Common myeloid progenitor, CD34-positive (primary cell): ENCODE results near the gene BBOX1.
"Not testable (repeated sequence)": the region's sequence is repeated elsewhere in the genome, so short reads cannot be mapped to it uniquely, and the experiment has no call there.

Experiments used
- CTCF ChIA-PET: fragments of 350-600 bp; sonication (Branson Sonifier 250); formaldehyde crosslinking; loops from one replicate; lab custom pipeline; 2021; ENCODE audit warnings: antibody characterized with exemption; lab: Charles Lee
- POLR2A ChIA-PET: fragments of 350-600 bp; sonication (Branson Sonifier 250); formaldehyde crosslinking; loops from one replicate; lab custom pipeline; 2021; ENCODE audit warnings: antibody characterized with exemption; lab: Charles Lee
- DNase-seq, 3 donors: peaks; one replicate each; pipeline versions ENCODE4 v3.0.0 to v3.0.0-alpha.2; 2013
- H3K27ac ChIP-seq, 2 experiments: 1 replicate in 1 of 2; 2 replicates in 1 of 2; pipeline ENCODE4 v1.7.0; 2013; ENCODE audit warnings: inconsistent platforms in 2 of 2, low read length in 2 of 2, mild to moderate bottlenecking in 2 of 2, low read depth in 1 of 2, moderate library complexity in 1 of 2; ENCODE audit not compliant: severe bottlenecking in 2 of 2, insufficient read depth in 1 of 2, poor library complexity in 1 of 2
- H3K27me3 ChIP-seq, 5 experiments: replicated peaks in 2 of 5; 1 replicate in 3 of 5; 2 replicates in 2 of 5; pipeline versions ENCODE4 v1.6.1 to v1.7.0; 2013; ENCODE audit warnings: low read length in 4 of 5, mild to moderate bottlenecking in 2 of 5, moderate library complexity in 2 of 5, inconsistent platforms in 1 of 5; ENCODE audit not compliant: insufficient read depth in 5 of 5, control insufficient read depth in 4 of 5
- H3K36me3 ChIP-seq, 4 experiments: 1 replicate in 2 of 4; 2 replicates in 2 of 4; pipeline versions ENCODE4 v1.6.1 to v1.7.0; 2013; ENCODE audit warnings: low read length in 3 of 4, control low read depth in 1 of 4, mild to moderate bottlenecking in 1 of 4; ENCODE audit not compliant: control insufficient read depth in 4 of 4, insufficient read depth in 4 of 4
- H3K4me1 ChIP-seq, 4 experiments: 1 replicate in 3 of 4; 2 replicates in 1 of 4; pipeline versions ENCODE4 v1.6.1 to v1.7.1; 2013; ENCODE audit warnings: low read length in 3 of 4, mild to moderate bottlenecking in 3 of 4, control low read depth in 1 of 4, inconsistent platforms in 1 of 4, moderate library complexity in 1 of 4; ENCODE audit not compliant: control insufficient read depth in 4 of 4, insufficient read depth in 4 of 4; ENCODE audit errors: control extremely low read depth in 1 of 4
- H3K4me3 ChIP-seq, 7 experiments: 1 replicate in 4 of 7; 2 replicates in 3 of 7; pipeline versions ENCODE4 v1.5.1 to v1.7.0; 2013; ENCODE audit warnings: mild to moderate bottlenecking in 7 of 7, low read length in 6 of 7, moderate library complexity in 6 of 7, inconsistent platforms in 2 of 7, low read depth in 2 of 7, control low read depth in 1 of 7; ENCODE audit not compliant: insufficient read depth in 4 of 7, control insufficient read depth in 1 of 7; ENCODE audit errors: extremely low read depth in 1 of 7
- H3K9me3 ChIP-seq, 5 experiments: 1 replicate in 4 of 5; 2 replicates in 1 of 5; pipeline versions ENCODE4 v1.6.1 to v1.7.1; 2013; ENCODE audit warnings: low read length in 4 of 5, mild to moderate bottlenecking in 2 of 5, inconsistent platforms in 1 of 5, low read depth in 1 of 5, moderate library complexity in 1 of 5; ENCODE audit not compliant: control insufficient read depth in 4 of 5, insufficient read depth in 2 of 5; ENCODE audit errors: control extremely low read depth in 1 of 5
- WGBS: methylation state at CpG from one replicate; pipeline ENCODE4 v1.1.5; 2013; ENCODE audit not compliant: insufficient coverage; 5-methylcytosine and 5-hydroxymethylcytosine counted together

Gene BBOX1

GRCh38 chr11:27001136-27001730 is 39.4 kb upstream of the BBOX1 start:
- WGBS = 92% methylated on average over 2 of the region's 4 CpGs
- H3K9me3 ChIP-seq, CTCF ChIA-PET, H3K36me3 ChIP-seq, POLR2A ChIA-PET, H3K27ac ChIP-seq, H3K4me1 ChIP-seq, DNase-seq, H3K4me3 ChIP-seq, H3K27me3 ChIP-seq: not testable (repeated sequence)

GRCh38 chr11:27002431-27002830 is 38.2 kb upstream of the BBOX1 start:
- Histone ChIP-seq H3K36me3 (no peaks in the 10 kb centered on the region), H3K9me3 (no peaks in the 10 kb centered on the region), H3K4me3 (no peak overlapping the region), H3K27ac (no peak overlapping the region), H3K27me3 (no peaks in the 10 kb centered on the region), H3K4me1 (no peaks in the 10 kb centered on the region)
- ChIA-PET CTCF (no interaction called here), POLR2A (no interaction called here)
- no peak for DNase-seq
- WGBS = 100% methylated on average over 1 of the region's 3 CpGs

DNA sequence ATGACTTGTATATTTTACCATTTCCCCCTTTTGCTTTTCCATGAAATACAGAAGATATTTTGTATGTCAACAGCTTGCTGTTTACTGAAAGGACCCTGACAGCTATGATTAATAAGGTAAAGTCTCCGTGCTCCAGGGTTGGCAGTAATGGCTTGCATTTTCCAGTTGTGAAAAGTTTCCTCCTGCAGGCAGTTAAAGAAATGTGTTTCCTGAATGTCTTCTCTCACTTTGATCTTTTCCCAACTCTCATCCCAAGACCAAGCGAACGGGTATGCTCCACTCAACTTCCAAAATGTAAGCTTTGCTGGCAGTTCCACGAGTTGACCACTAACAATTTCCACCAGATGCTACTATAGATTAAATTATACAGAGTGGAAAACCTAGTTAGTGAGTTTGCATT is 37.8 kb upstream of the BBOX1 start:
- no peaks in the 10 kb centered on the region for H3K4me1 ChIP-seq
- POLR2A ChIA-PET = no interaction called here
- no peak overlapping the region for H3K27ac ChIP-seq
- no peak for DNase-seq
- WGBS = 71% methylated on average over 3 of the region's 4 CpGs
- H3K4me3 ChIP-seq = no peak overlapping the region
- CTCF ChIA-PET = no interaction called here
- no peaks in the 10 kb centered on the region for H3K9me3 ChIP-seq
- no peaks in the 10 kb centered on the region for H3K27me3 ChIP-seq
- no peaks in the 10 kb centered on the region for H3K36me3 ChIP-seq

- WGBS = 100% methylated on average over 2 of the region's 2 CpGs
- H3K27me3 ChIP-seq = no peaks in the 10 kb centered on the region
- ChIA-PET POLR2A (no interaction called here), CTCF (no interaction called here)
- no peak for DNase-seq
- H3K4me3 ChIP-seq = no peak overlapping the region
- no peak overlapping the region for H3K27ac ChIP-seq
- no peaks in the 10 kb centered on the region for H3K36me3 ChIP-seq
- H3K4me1 ChIP-seq = no peaks in the 10 kb centered on the region
- no peaks in the 10 kb centered on the region for H3K9me3 ChIP-seq
These were observed 36.5 kb upstream of the BBOX1 start for GRCh38 chr11:27004103-27004502.

DNA sequence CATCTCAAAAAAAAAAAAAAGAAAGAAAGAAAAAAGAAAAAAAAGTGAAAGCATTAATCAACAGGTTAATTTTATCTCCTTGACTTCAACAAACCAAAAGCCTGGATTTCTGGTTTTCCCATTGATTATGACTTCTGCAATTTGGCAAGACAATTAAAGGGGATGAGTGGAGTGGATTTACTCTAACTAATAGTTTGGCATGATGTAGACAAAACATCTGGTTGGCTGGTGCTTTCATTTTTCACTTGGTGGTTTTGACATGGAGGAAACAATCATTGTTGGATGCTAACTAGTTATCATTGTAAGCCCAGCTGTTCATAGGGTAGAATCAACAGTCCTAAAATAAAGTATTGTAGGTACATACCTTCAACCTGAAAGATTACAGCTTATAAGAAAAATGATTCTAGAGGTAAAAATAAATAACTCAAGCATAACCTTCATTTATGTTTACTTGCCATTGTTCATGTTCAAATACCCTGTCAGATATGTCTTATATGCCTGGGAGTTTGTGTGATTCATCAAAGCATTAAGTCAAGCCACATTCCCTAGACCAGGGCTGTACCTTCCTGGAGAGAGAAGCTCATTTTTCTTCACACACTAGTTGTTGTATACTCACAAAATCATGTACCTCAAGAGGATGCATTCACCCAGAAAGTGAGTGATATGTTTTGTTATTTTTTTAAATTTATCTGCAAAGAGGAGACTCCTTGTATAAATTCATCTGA is 31.6 kb upstream of the BBOX1 start:
- H3K9me3 ChIP-seq = no peaks in the 10 kb centered on the region
- no peaks in the 10 kb centered on the region for H3K36me3 ChIP-seq
- POLR2A ChIA-PET = no interaction called here
- no peaks in the 10 kb centered on the region for H3K27me3 ChIP-seq
- CTCF ChIA-PET = no interaction called here
- no peak for DNase-seq
- no peaks in the 10 kb centered on the region for H3K4me1 ChIP-seq
- H3K4me3 ChIP-seq = no peak overlapping the region
- H3K27ac ChIP-seq = no peak overlapping the region

GRCh38 chr11:27011560-27012233 is 28.9 kb upstream of the BBOX1 start:
- no peak overlapping the region for H3K4me3 ChIP-seq
- ChIA-PET CTCF (no interaction called here), POLR2A (no interaction called here)
- H3K36me3 ChIP-seq = no peaks in the 10 kb centered on the region
- H3K9me3 ChIP-seq = no peaks in the 10 kb centered on the region
- H3K4me1 ChIP-seq = no peaks in the 10 kb centered on the region
- H3K27me3 ChIP-seq = no peaks in the 10 kb centered on the region
- H3K27ac ChIP-seq = no peak overlapping the region
- DNase-seq = no peak
- WGBS = 100% methylated on average over 2 of the region's 4 CpGs

GRCh38 chr11:27012234-27012921 is 28.2 kb upstream of the BBOX1 start:
- Histone ChIP-seq H3K4me3 (no peak overlapping the region), H3K9me3 (no peaks in the 10 kb centered on the region), H3K36me3 (no peaks in the 10 kb centered on the region), H3K27ac (no peak overlapping the region), H3K27me3 (no peaks in the 10 kb centered on the region), H3K4me1 (no peaks in the 10 kb centered on the region)
- CTCF ChIA-PET = no interaction called here
- POLR2A ChIA-PET = no interaction called here
- 38% methylated on average over 2 of the region's 4 CpGs for WGBS
- DNase-seq = no peak
